NCI-H345 (cell line): Measurements from ENCODE around the gene B3GNT5.
"Not testable (repeated sequence)": the region's sequence is repeated elsewhere in the genome, so short reads cannot be mapped to it uniquely, and the experiment has no call there.

Experiments used
- DNase-seq: peaks from one replicate; lab custom pipeline; 2025; lab: John Stamatoyannopoulos, UW

B3GNT5 gene

GRCh38 chr3:183230251-183230650 is 22.8 kb upstream of the B3GNT5 start:
- not testable (repeated sequence) for DNase-seq

- no peak for DNase-seq
These were observed 22.2 kb upstream of the B3GNT5 start for GRCh38 chr3:183230826-183231225.

- no peak for DNase-seq
These were observed 19.1 kb upstream of the B3GNT5 start for GRCh38 chr3:183233966-183234365.

- DNase-seq = no peak
These were observed 14.0 kb upstream of the B3GNT5 start for GRCh38 chr3:183239046-183239445.

GRCh38 chr3:183242431-183242830 is 10.6 kb upstream of the B3GNT5 start:
- no peak for DNase-seq

- no peak for DNase-seq
These were observed 8.8 kb upstream of the B3GNT5 start for GRCh38 chr3:183244219-183244618.

- DNase-seq = no peak
These were observed 8.0 kb upstream of the B3GNT5 start for GRCh38 chr3:183244981-183245476.

GRCh38 chr3:183247011-183247589 is 6.0 kb upstream of the B3GNT5 start:
- no peak for DNase-seq

GRCh38 chr3:183249006-183249718 is 3.9 kb upstream of the B3GNT5 start:
- no peak for DNase-seq

GRCh38 chr3:183252118-183252782 is 803 bp upstream of the B3GNT5 start:
- DNase-seq = no peak

- DNase-seq = peak; percentile 49
These were observed 754 bp downstream of the B3GNT5 start for GRCh38 chr3:183253528-183254486.

- DNase-seq = peak; percentile 48
These were observed 1.7 kb downstream of the B3GNT5 start for GRCh38 chr3:183254487-183255347.

GRCh38 chr3:183255348-183255730 is 2.3 kb downstream of the B3GNT5 start:
- no peak for DNase-seq

GRCh38 chr3:183259087-183259486 is 6.0 kb downstream of the B3GNT5 start:
- no peak for DNase-seq

GRCh38 chr3:183259621-183260020 is 6.6 kb downstream of the B3GNT5 start:
- DNase-seq = no peak

- no peak for DNase-seq
These were observed 7.3 kb downstream of the B3GNT5 start for GRCh38 chr3:183260167-183260904.

- no peak for DNase-seq
These were observed 8.2 kb downstream of the B3GNT5 start for GRCh38 chr3:183261151-183261724.

- DNase-seq = no peak
These were observed 9.9 kb downstream of the B3GNT5 start for GRCh38 chr3:183262875-183263378.

- DNase-seq = no peak
These were observed 11.2 kb downstream of the B3GNT5 start for GRCh38 chr3:183264268-183264667.

- no peak for DNase-seq
These were observed 12.1 kb downstream of the B3GNT5 start for GRCh38 chr3:183265157-183265642.
